ENCODE measurements around the gene CAPN12. TPM values are rescaled to one million over a fixed set of nuclear protein-coding genes. Genes with fewer than 3 reads are reported as not detected.

The CAPN12 gene
- total RNA-seq, 1 experiment from 2014 or later: not detected

- DNase-seq (ENCODE audit: low read depth): no peak
Measured at GRCh38 chr19:38697197-38697596, 47.1 kb downstream of the CAPN12 start.

GRCh38 chr19:38696729-38697055 lies 47.6 kb downstream of the CAPN12 start:
- no peak for DNase-seq (ENCODE audit: low read depth)

GRCh38 chr19:38695832-38696728 lies 48.2 kb downstream of the CAPN12 start:
- no peak for DNase-seq (ENCODE audit: low read depth)

GRCh38 chr19:38695317-38695683 lies 49.0 kb downstream of the CAPN12 start:
- DNase-seq (ENCODE audit: low read depth): no peak

- peak; percentile 97 for DNase-seq (ENCODE audit: low read depth)
Measured at GRCh38 chr19:38693380-38694223, 50.7 kb downstream of the CAPN12 start.

GRCh38 chr19:38692458-38693379 lies 51.6 kb downstream of the CAPN12 start:
- DNase-seq (ENCODE audit: low read depth): peak; percentile 43

GRCh38 chr19:38691938-38692457 lies 52.3 kb downstream of the CAPN12 start:
- peak; percentile 93 for DNase-seq (ENCODE audit: low read depth)

- DNase-seq (ENCODE audit: low read depth): peak; percentile 18
Measured at GRCh38 chr19:38690832-38691231, 53.4 kb downstream of the CAPN12 start.

GRCh38 chr19:38690146-38690545 lies 54.1 kb downstream of the CAPN12 start:
- DNase-seq (ENCODE audit: low read depth): no peak

- DNase-seq (ENCODE audit: low read depth): no peak
Measured at GRCh38 chr19:38687837-38688378, 56.4 kb downstream of the CAPN12 start.

- no peak for DNase-seq (ENCODE audit: low read depth)
Measured at GRCh38 chr19:38686530-38686888, 57.8 kb downstream of the CAPN12 start.

- DNase-seq (ENCODE audit: low read depth): peak; percentile 76
Measured at GRCh38 chr19:38685666-38686529, 58.4 kb downstream of the CAPN12 start.

- no peak for DNase-seq (ENCODE audit: low read depth)
Measured at GRCh38 chr19:38684862-38685665, 59.2 kb downstream of the CAPN12 start.

GRCh38 chr19:38684078-38684861 lies 60.0 kb downstream of the CAPN12 start:
- peak; percentile 98 for DNase-seq (ENCODE audit: low read depth)

GRCh38 chr19:38683393-38684077 lies 60.7 kb downstream of the CAPN12 start:
- peak; percentile 99 for DNase-seq (ENCODE audit: low read depth)

GRCh38 chr19:38682872-38683392 lies 61.3 kb downstream of the CAPN12 start:
- no peak for DNase-seq (ENCODE audit: low read depth)

- no peak for DNase-seq (ENCODE audit: low read depth)
Measured at GRCh38 chr19:38682195-38682867, 61.9 kb downstream of the CAPN12 start.

Data from Daoy (cell line).